GM21786 (cell line): Measurements from ENCODE around the gene ANXA2R.
"Not testable (repeated sequence)": the region's sequence is repeated elsewhere in the genome, so short reads cannot be mapped to it uniquely, and the experiment has no call there.

Source experiments
- ATAC-seq: cut with Tn5 transposase; IDR thresholded peaks from one replicate; pipeline ENCODE4 v1.9.1; 2021; ENCODE audit not compliant: unreplicated experiment

ANXA2R gene

GRCh38 chr5:43036409-43036808, 3.7 kb downstream of the ANXA2R start:
- no peak for ATAC-seq

- no peak for ATAC-seq
These were observed 5.5 kb downstream of the ANXA2R start for GRCh38 chr5:43034591-43034968.

- ATAC-seq: no peak
These were observed 6.1 kb downstream of the ANXA2R start for GRCh38 chr5:43033841-43034590.

- ATAC-seq: no peak
These were observed 12.9 kb downstream of the ANXA2R start for GRCh38 chr5:43027054-43027785.

GRCh38 chr5:43025184-43025950, 14.8 kb downstream of the ANXA2R start:
- not testable (repeated sequence) for ATAC-seq

GRCh38 chr5:43024217-43024616, 15.9 kb downstream of the ANXA2R start:
- ATAC-seq: no peak

- no peak for ATAC-seq
These were observed 19.0 kb downstream of the ANXA2R start for GRCh38 chr5:43021151-43021550.

GRCh38 chr5:43020399-43020746, 19.7 kb downstream of the ANXA2R start:
- ATAC-seq: peak; percentile 5

- ATAC-seq: peak; percentile 68
These were observed 20.3 kb downstream of the ANXA2R start for GRCh38 chr5:43019614-43020398.

GRCh38 chr5:43019291-43019613, 20.9 kb downstream of the ANXA2R start:
- no peak for ATAC-seq

GRCh38 chr5:43017428-43017815, 22.7 kb downstream of the ANXA2R start:
- ATAC-seq: peak; percentile 17

- no peak for ATAC-seq
These were observed 23.8 kb downstream of the ANXA2R start for GRCh38 chr5:43016217-43016779.

- ATAC-seq: no peak
These were observed 25.6 kb downstream of the ANXA2R start for GRCh38 chr5:43014522-43014921.

GRCh38 chr5:43010935-43011315, 29.2 kb downstream of the ANXA2R start:
- ATAC-seq: no peak

- peak; percentile 35 for ATAC-seq
These were observed 31.6 kb downstream of the ANXA2R start for GRCh38 chr5:43008363-43009153.

- peak; percentile 41 for ATAC-seq
These were observed 32.2 kb downstream of the ANXA2R start for GRCh38 chr5:43007911-43008362.

- peak; percentile 6 for ATAC-seq
These were observed 32.7 kb downstream of the ANXA2R start for GRCh38 chr5:43007246-43007910.

- ATAC-seq: no peak
These were observed 33.5 kb downstream of the ANXA2R start for GRCh38 chr5:43006424-43007202.

GRCh38 chr5:43005031-43005430, 35.1 kb downstream of the ANXA2R start:
- no peak for ATAC-seq
